Stomach (tissue), 4 donors: Measurements from ENCODE around the gene ZNF683.

Source experiments
- POLR2A ChIP-seq, 4 donors: fragments of 450-650 bp; IDR thresholded peaks; one replicate each; pipeline ENCODE4 v1.6.1; 2016; ENCODE audit warnings: antibody characterized with exemption in 4 of 4, control low read depth in 2 of 4, mild to moderate bottlenecking in 1 of 4, moderate library complexity in 1 of 4
- POLR2AphosphoS5 ChIP-seq, 3 donors: sonication (generic); formaldehyde crosslinking; IDR thresholded peaks; one replicate each; pipeline ENCODE4 v1.6.1; 2016; ENCODE audit warnings: antibody characterized with exemption in 3 of 3
- TF ChIP-seq, protein P1 (sequence below), 7 experiments: fragments of 450-650 bp in 4 of 7; fragments of 200-600 bp in 3 of 7; sonication (generic) in 3 of 7; IDR thresholded peaks; one replicate each; pipeline ENCODE4 v1.5.1; 2016 to 2019; ENCODE audit warnings: antibody characterized with exemption in 7 of 7, control low read depth in 2 of 7, mild to moderate bottlenecking in 1 of 7

DNA sequence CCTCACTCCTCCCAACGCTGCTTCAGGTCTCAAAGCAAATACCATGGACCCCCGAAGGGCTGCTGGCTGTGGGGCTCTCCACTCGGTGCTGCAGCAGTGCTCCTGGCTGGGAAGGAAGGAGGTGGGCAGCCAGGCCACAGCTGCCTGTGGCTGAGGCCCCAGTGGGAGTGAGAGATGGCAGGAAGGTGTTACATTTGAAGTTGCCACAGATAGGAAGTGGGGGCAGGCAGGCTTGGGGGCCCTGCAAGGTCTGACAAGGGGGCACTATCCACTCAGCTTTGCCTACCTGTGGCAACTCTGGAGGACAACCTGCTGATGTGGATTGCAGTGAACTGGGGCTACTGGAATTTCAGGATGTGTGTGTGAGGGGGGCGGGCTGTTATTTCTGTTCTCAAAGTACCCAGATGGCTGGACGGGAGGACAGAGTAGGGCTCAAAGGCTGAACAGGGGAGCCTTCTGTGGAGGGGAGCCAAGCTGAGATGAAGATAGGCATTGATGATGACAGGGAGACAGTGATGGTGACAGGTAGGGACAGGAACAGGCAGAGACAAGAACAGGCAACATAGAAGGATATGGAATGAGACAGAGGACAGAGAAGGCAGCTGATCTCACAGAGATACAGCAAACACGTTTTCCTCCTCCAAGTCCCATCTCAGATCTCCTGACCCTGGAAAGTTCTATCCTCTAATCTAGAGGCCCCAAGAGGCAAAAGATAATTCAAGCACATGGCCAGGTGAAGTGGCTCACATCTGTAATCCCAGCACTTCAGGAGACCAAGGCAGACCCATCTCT, 1.8 kb downstream of the ZNF683 start:
- no peak for TF ChIP-seq POLR2AphosphoS5 (IDR thresholded peaks at IDR 0.05)
- TF ChIP-seq, protein P1, sequence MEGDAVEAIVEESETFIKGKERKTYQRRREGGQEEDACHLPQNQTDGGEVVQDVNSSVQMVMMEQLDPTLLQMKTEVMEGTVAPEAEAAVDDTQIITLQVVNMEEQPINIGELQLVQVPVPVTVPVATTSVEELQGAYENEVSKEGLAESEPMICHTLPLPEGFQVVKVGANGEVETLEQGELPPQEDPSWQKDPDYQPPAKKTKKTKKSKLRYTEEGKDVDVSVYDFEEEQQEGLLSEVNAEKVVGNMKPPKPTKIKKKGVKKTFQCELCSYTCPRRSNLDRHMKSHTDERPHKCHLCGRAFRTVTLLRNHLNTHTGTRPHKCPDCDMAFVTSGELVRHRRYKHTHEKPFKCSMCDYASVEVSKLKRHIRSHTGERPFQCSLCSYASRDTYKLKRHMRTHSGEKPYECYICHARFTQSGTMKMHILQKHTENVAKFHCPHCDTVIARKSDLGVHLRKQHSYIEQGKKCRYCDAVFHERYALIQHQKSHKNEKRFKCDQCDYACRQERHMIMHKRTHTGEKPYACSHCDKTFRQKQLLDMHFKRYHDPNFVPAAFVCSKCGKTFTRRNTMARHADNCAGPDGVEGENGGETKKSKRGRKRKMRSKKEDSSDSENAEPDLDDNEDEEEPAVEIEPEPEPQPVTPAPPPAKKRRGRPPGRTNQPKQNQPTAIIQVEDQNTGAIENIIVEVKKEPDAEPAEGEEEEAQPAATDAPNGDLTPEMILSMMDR (IDR thresholded peaks at IDR 0.05), result no peak
- TF ChIP-seq POLR2A (IDR thresholded peaks at IDR 0.05), result no peak
